WTC11 (cell line): Measurements from ENCODE around the gene TAF8. TPM values are rescaled to one million over a fixed set of nuclear protein-coding genes. Genes with fewer than 3 reads are reported as not detected.
"Not testable (repeated sequence)": the region's sequence is repeated elsewhere in the genome, so short reads cannot be mapped to it uniquely, and the experiment has no call there.

Experiments
- ATAC-seq: fragments of 200-7000 bp; cut with Tn5 transposase; 2 replicates; pipeline ENCODE4 v1.10.0; 2021; ENCODE audit warnings: mild to moderate bottlenecking, moderate library complexity
- CTCF ChIA-PET: fragments of 300-600 bp; sonication (Branson Sonifier 250); formaldehyde crosslinking; loops from one replicate; lab custom pipeline; 2021; ENCODE audit warnings: antibody characterized with exemption; lab: Charles Lee
- POLR2A ChIA-PET: fragments of 350-600 bp; sonication (Branson Sonifier 250); formaldehyde crosslinking; loops from one replicate; lab custom pipeline; 2021; ENCODE audit warnings: antibody characterized with exemption; lab: Charles Lee
- DNase-seq: peaks from one replicate; pipeline ENCODE4 v3.0.0; 2021; ENCODE audit warnings: low spot score
- H3K27ac Mint-ChIP-seq: 2 replicates; pipeline ENCODE4 v1.8.0; 2021; ENCODE audit warnings: mixed read lengths
- H3K27me3 Mint-ChIP-seq: 2 replicates; pipeline ENCODE4 v1.8.0; 2021; ENCODE audit warnings: low read depth, mild to moderate bottlenecking, moderate library complexity, mixed read lengths
- H3K36me3 Mint-ChIP-seq: 2 replicates; pipeline ENCODE4 v1.8.0; 2021; ENCODE audit warnings: mixed read lengths
- H3K4me1 Mint-ChIP-seq: 2 replicates; pipeline ENCODE4 v1.8.0; 2022; ENCODE audit warnings: mixed read lengths
- H3K4me3 Mint-ChIP-seq: 2 replicates; pipeline ENCODE4 v1.8.0; 2021; ENCODE audit warnings: mild to moderate bottlenecking, moderate library complexity, mixed read lengths
- H3K9me3 Mint-ChIP-seq: 2 replicates; pipeline ENCODE4 v1.8.0; 2021; ENCODE audit warnings: mixed read lengths
- ATF6 ChIP-seq: sonication (generic); formaldehyde crosslinking; IDR thresholded peaks from 2 replicates; pipeline ENCODE4 v1.8.1; 2023; ENCODE audit warnings: mild to moderate bottlenecking, missing genetic modification reagents
- CDX4 ChIP-seq: fragments of 250-450 bp; sonication (Bioruptor Pico); IDR thresholded peaks from 2 replicates; pipeline ENCODE4 v1.9.0; 2021; ENCODE audit warnings: moderate library complexity, mild to moderate bottlenecking, inconsistent platforms, borderline replicate concordance
- E2F5 ChIP-seq: sonication (generic); formaldehyde crosslinking; IDR thresholded peaks from 2 replicates; pipeline ENCODE4 v1.8.1; 2022; ENCODE audit warnings: mild to moderate bottlenecking, moderate library complexity, missing genetic modification reagents
- MAX ChIP-seq: sonication (generic); formaldehyde crosslinking; IDR thresholded peaks from 2 replicates; pipeline ENCODE4 v1.8.0; 2022; ENCODE audit warnings: mild to moderate bottlenecking, missing genetic modification reagents
- MLX ChIP-seq: sonication (generic); formaldehyde crosslinking; IDR thresholded peaks from 2 replicates; pipeline ENCODE4 v1.8.1; 2023; ENCODE audit warnings: mild to moderate bottlenecking, missing genetic modification reagents, moderate library complexity
- MXD4 ChIP-seq: fragments of 250-450 bp; sonication (Bioruptor Pico); IDR thresholded peaks from 2 replicates; pipeline ENCODE4 v1.8.0; 2021; ENCODE audit warnings: mild to moderate bottlenecking, moderate library complexity, borderline replicate concordance
- MYBL2 ChIP-seq: sonication (generic); formaldehyde crosslinking; IDR thresholded peaks from 2 replicates; pipeline ENCODE4 v1.8.1; 2023; ENCODE audit warnings: mild to moderate bottlenecking, moderate library complexity, missing genetic modification reagents
- NFE2L1 ChIP-seq: sonication (generic); formaldehyde crosslinking; IDR thresholded peaks from 2 replicates; pipeline ENCODE4 v1.8.1; 2023; ENCODE audit warnings: missing genetic modification reagents
- OVOL2 ChIP-seq: fragments of 250-450 bp; sonication (Bioruptor Pico); IDR thresholded peaks from 2 replicates; pipeline ENCODE4 v1.9.0; 2021; ENCODE audit warnings: mild to moderate bottlenecking, borderline replicate concordance
- TP53 ChIP-seq: sonication (generic); formaldehyde crosslinking; IDR thresholded peaks from 2 replicates; pipeline ENCODE4 v1.8.1; 2023; ENCODE audit warnings: mild to moderate bottlenecking, missing genetic modification reagents
- ZNF219 ChIP-seq: sonication (generic); formaldehyde crosslinking; IDR thresholded peaks from 2 replicates; pipeline ENCODE4 v1.8.0; 2023; ENCODE audit warnings: missing genetic modification reagents, mild to moderate bottlenecking, borderline replicate concordance
- ZNF263 ChIP-seq: sonication (generic); formaldehyde crosslinking; IDR thresholded peaks from 2 replicates; pipeline ENCODE4 v1.8.1; 2022; ENCODE audit warnings: low read depth, mild to moderate bottlenecking, moderate library complexity, missing genetic modification reagents
- ZNF317 ChIP-seq: sonication (generic); formaldehyde crosslinking; IDR thresholded peaks from 2 replicates; pipeline ENCODE4 v1.8.1; 2023; ENCODE audit warnings: low read depth, mild to moderate bottlenecking, moderate library complexity, missing genetic modification reagents, borderline replicate concordance
- ZNF416 ChIP-seq: fragments of 250-450 bp; sonication (Bioruptor Pico); IDR thresholded peaks from 2 replicates; pipeline ENCODE4 v1.9.0; 2021; ENCODE audit warnings: mild to moderate bottlenecking, inconsistent platforms
- ZNF512 ChIP-seq: sonication (generic); formaldehyde crosslinking; IDR thresholded peaks from 2 replicates; pipeline ENCODE4 v1.8.1; 2022; ENCODE audit warnings: missing genetic modification reagents, borderline replicate concordance
- ZSCAN18 ChIP-seq: fragments of 250-450 bp; sonication (Bioruptor Pico); IDR thresholded peaks from 2 replicates; pipeline ENCODE4 v2.1.2; 2022; ENCODE audit warnings: mild to moderate bottlenecking, moderate library complexity
- total RNA-seq: library from RNA; stranded (reverse); gene quantifications from 3 replicates; pipeline ENCODE4 v1.2.3, GENCODE V29; 2021

Gene TAF8
- total RNA-seq, 1 experiment from 2014 or later, result 31.0 TPM

GRCh38 chr6:42001506-42001905 is 48.8 kb upstream of the TAF8 start:
- ATAC-seq (no peak), DNase-seq (no peak)
- TF ChIP-seq ZNF219 (no peak), MAX (CRISPR knock-in tag) (no peak), CDX4 (CRISPR knock-in tag) (no peak), NFE2L1 (CRISPR knock-in tag) (no peak), ZSCAN18 (CRISPR knock-in tag) (no peak), ATF6 (no peak), E2F5 (CRISPR knock-in tag) (no peak), ZNF416 (CRISPR knock-in tag) (no peak), OVOL2 (CRISPR knock-in tag) (no peak), ZNF512 (no peak), ZNF317 (CRISPR knock-in tag) (no peak), MXD4 (no peak), ZNF263 (CRISPR knock-in tag) (no peak), MLX (CRISPR knock-in tag) (no peak), TP53 (CRISPR knock-in tag) (no peak), MYBL2 (no peak)
- Mint-ChIP-seq H3K4me3 (no peak overlapping the region), H3K9me3 (no peaks in the 10 kb centered on the region), H3K36me3 (no peaks in the 10 kb centered on the region), H3K27ac (no peak overlapping the region), H3K4me1 (no peaks in the 10 kb centered on the region), H3K27me3 (no peaks in the 10 kb centered on the region)
- ChIA-PET POLR2A (no interaction called here), CTCF (no interaction called here)

- CTCF ChIA-PET, result interaction anchor here (0.7 kb wide), 1 partner anchor 9 kb away, joined by 3 read pairs; no protein-coding TSS in a partner anchor
- ATAC-seq, H3K36me3 Mint-ChIP-seq, H3K4me3 Mint-ChIP-seq, POLR2A ChIA-PET, H3K27ac Mint-ChIP-seq, DNase-seq, H3K9me3 Mint-ChIP-seq, H3K27me3 Mint-ChIP-seq: not testable (repeated sequence)
- peaks cover 12% of the 10 kb centered on the region for H3K4me1 Mint-ChIP-seq
Measured at GRCh38 chr6:42003658-42004057, 46.7 kb upstream of the TAF8 start.
